SK-N-SH treated with all-trans-retinoic acid at 6 μM for 48 hours (cell line): ENCODE results near the gene HPCAL4.

Experiments
- ATAC-seq: fragments of 200-7000 bp; cut with Tn5 transposase; 3 replicates; pipeline ENCODE4 v1.9.1; 2020; ENCODE audit warnings: mild to moderate bottlenecking, moderate library complexity
- ARNTL ChIP-seq: fragments of 450-650 bp; formaldehyde crosslinking; IDR thresholded peaks from 2 replicates; pipeline ENCODE4 v1.5.0; 2020; ENCODE audit warnings: low read depth, mild to moderate bottlenecking, moderate library complexity, borderline replicate concordance
- BACH2 ChIP-seq: fragments of 250-450 bp; sonication (Bioruptor Pico); IDR thresholded peaks from 2 replicates; pipeline ENCODE4 v1.9.0; 2021; ENCODE audit warnings: mild to moderate bottlenecking, borderline replicate concordance
- CREB5 ChIP-seq: fragments of 250-450 bp; sonication (Bioruptor Pico); IDR thresholded peaks from 2 replicates; pipeline ENCODE4 v1.5.1; 2020; ENCODE audit warnings: low read depth, mild to moderate bottlenecking, moderate library complexity
- CSDC2 ChIP-seq: fragments of 250-450 bp; sonication (Bioruptor Pico); IDR thresholded peaks from 2 replicates; pipeline ENCODE4 v1.5.0; 2020; ENCODE audit warnings: mild to moderate bottlenecking, moderate library complexity
- CSRNP3 ChIP-seq: fragments of 250-450 bp; sonication (Bioruptor Pico); IDR thresholded peaks from 2 replicates; pipeline ENCODE4 v1.5.1; 2021; ENCODE audit warnings: mild to moderate bottlenecking, moderate library complexity
- ESRRG ChIP-seq: fragments of 250-450 bp; sonication (Bioruptor Pico); IDR thresholded peaks from 2 replicates; pipeline ENCODE4 v1.6.1; 2021; ENCODE audit warnings: mild to moderate bottlenecking
- GLIS3 ChIP-seq: fragments of 250-450 bp; sonication (Bioruptor Pico); IDR thresholded peaks from 2 replicates; pipeline ENCODE4 v1.5.0; 2020; ENCODE audit warnings: mild to moderate bottlenecking, moderate library complexity
- ISL1 ChIP-seq: fragments of 250-450 bp; sonication (Bioruptor Pico); IDR thresholded peaks from 2 replicates; pipeline ENCODE4 v2.1.2; 2022; ENCODE audit warnings: mild to moderate bottlenecking, moderate library complexity
- OSR1 ChIP-seq: fragments of 250-450 bp; sonication (Bioruptor Pico); IDR thresholded peaks from 2 replicates; pipeline ENCODE4 v1.8.0; 2022; ENCODE audit warnings: moderate library complexity, mild to moderate bottlenecking, inconsistent platforms
- PATZ1 ChIP-seq: fragments of 250-450 bp; sonication (Bioruptor Pico); IDR thresholded peaks from 2 replicates; pipeline ENCODE4 v1.8.0; 2020; ENCODE audit warnings: mild to moderate bottlenecking, moderate library complexity, borderline replicate concordance
- POU6F1 ChIP-seq: fragments of 250-450 bp; sonication (Bioruptor Pico); IDR thresholded peaks from 2 replicates; pipeline ENCODE4 v1.8.0; 2021; ENCODE audit warnings: low read depth, mild to moderate bottlenecking, moderate library complexity, borderline replicate concordance
- PPARA ChIP-seq: fragments of 250-450 bp; sonication (Bioruptor Pico); IDR thresholded peaks from 2 replicates; pipeline ENCODE4 v1.5.0; 2020; ENCODE audit warnings: mild to moderate bottlenecking, borderline replicate concordance
- RARB ChIP-seq: fragments of 250-450 bp; sonication (Bioruptor Pico); IDR thresholded peaks from 2 replicates; pipeline ENCODE4 v1.8.0; 2021; ENCODE audit warnings: mild to moderate bottlenecking, moderate library complexity
- TCF4 ChIP-seq: fragments of 250-450 bp; sonication (Bioruptor Pico); IDR thresholded peaks from 2 replicates; pipeline ENCODE4 v1.8.0; 2021; ENCODE audit warnings: mild to moderate bottlenecking, moderate library complexity, borderline replicate concordance
- TSHZ2 ChIP-seq: fragments of 250-450 bp; sonication (Bioruptor Pico); IDR thresholded peaks from 2 replicates; pipeline ENCODE4 v1.5.0; 2020; ENCODE audit warnings: mild to moderate bottlenecking, moderate library complexity
- ZC3H10 ChIP-seq: fragments of 250-450 bp; sonication (Bioruptor Pico); IDR thresholded peaks from 2 replicates; pipeline ENCODE4 v1.5.1; 2021; ENCODE audit warnings: mild to moderate bottlenecking, moderate library complexity
- ZFP3 ChIP-seq: fragments of 250-450 bp; sonication (Bioruptor Pico); IDR thresholded peaks from 2 replicates; pipeline ENCODE4 v1.5.0; 2020; ENCODE audit warnings: mild to moderate bottlenecking, moderate library complexity
- ZFP30 ChIP-seq: fragments of 450-650 bp; formaldehyde crosslinking; IDR thresholded peaks from 2 replicates; pipeline ENCODE4 v1.5.0; 2022; ENCODE audit warnings: mild to moderate bottlenecking, moderate library complexity
- ZNF565 ChIP-seq: fragments of 450-650 bp; formaldehyde crosslinking; conservative IDR thresholded peaks from 2 replicates; pipeline ENCODE4 v1.5.0; 2020; ENCODE audit warnings: low read depth, mild to moderate bottlenecking, moderate library complexity
- ZNF70 ChIP-seq: fragments of 450-650 bp; formaldehyde crosslinking; IDR thresholded peaks from 2 replicates; pipeline ENCODE4 v1.5.0; 2020; ENCODE audit warnings: mild to moderate bottlenecking, moderate library complexity
- ZNF8 ChIP-seq: fragments of 450-650 bp; formaldehyde crosslinking; IDR thresholded peaks from 2 replicates; pipeline ENCODE4 v1.5.0; 2020; ENCODE audit warnings: mild to moderate bottlenecking, moderate library complexity

HPCAL4 gene

GRCh38 chr1:39671793-39672550 lies 19.3 kb downstream of the HPCAL4 start, which contains the start of gene NT5C1A:
NT5C1A (minus strand) TSS chr1:39672107; CDS start chr1:39672038, 69 bp downstream.
- no peak for TF ChIP-seq POU6F1
- no peak for TF ChIP-seq PPARA (CRISPR knock-in tag)
- TF ChIP-seq ZNF565 (CRISPR knock-in tag) = no peak
- TF ChIP-seq RARB (CRISPR knock-in tag) = no peak
- TF ChIP-seq ESRRG (CRISPR knock-in tag) = no peak
- TF ChIP-seq BACH2 (CRISPR knock-in tag) = no peak
- TF ChIP-seq CREB5 (CRISPR knock-in tag) = no peak
- TF ChIP-seq OSR1 = no peak
- TF ChIP-seq CSDC2 (CRISPR knock-in tag) = no peak
- ATAC-seq = peak; percentile 65

GRCh38 chr1:39671433-39671792 lies 19.8 kb downstream of the HPCAL4 start:
- TF ChIP-seq PPARA (CRISPR knock-in tag) (no peak), ZC3H10 (CRISPR knock-in tag) (no peak), CSRNP3 (CRISPR knock-in tag) (no peak), BACH2 (CRISPR knock-in tag) (no peak), RARB (CRISPR knock-in tag) (no peak), ISL1 (CRISPR knock-in tag) (no peak), ZNF70 (no peak)
- ATAC-seq = peak; percentile 20

- ATAC-seq = no peak
- TF ChIP-seq ZFP30 (no peak), PATZ1 (CRISPR knock-in tag) (no peak), ISL1 (CRISPR knock-in tag) (no peak), ZNF8 (CRISPR knock-in tag) (no peak), RARB (CRISPR knock-in tag) (no peak), ZNF70 (no peak)
These were observed 20.5 kb downstream of the HPCAL4 start for GRCh38 chr1:39670689-39671088.

- no peak for ATAC-seq
- TF ChIP-seq ESRRG (CRISPR knock-in tag) (no peak), PATZ1 (CRISPR knock-in tag) (no peak), ZFP30 (no peak), ARNTL (CRISPR knock-in tag) (no peak), ZNF70 (no peak), CSRNP3 (CRISPR knock-in tag) (no peak), OSR1 (no peak), ZNF565 (CRISPR knock-in tag) (no peak), GLIS3 (CRISPR knock-in tag) (no peak), RARB (CRISPR knock-in tag) (no peak), TCF4 (CRISPR knock-in tag) (no peak), TSHZ2 (CRISPR knock-in tag) (no peak), PPARA (CRISPR knock-in tag) (no peak), BACH2 (CRISPR knock-in tag) (no peak), ISL1 (CRISPR knock-in tag) (no peak), ZFP3 (CRISPR knock-in tag) (no peak)
These were observed 22.3 kb downstream of the HPCAL4 start for GRCh38 chr1:39668894-39669293.
